ENCODE results near the gene NLRC5.

- no peak for TF ChIP-seq KLF17 (tag by site-specific recombination; IDR thresholded peaks at IDR 0.05)
- TF ChIP-seq ZBTB8A (tag by site-specific recombination; IDR thresholded peaks at IDR 0.05): peak; percentile 31; the same call in 1 of the 2 replicates
- TF ChIP-seq CTCF (tag by site-specific recombination; IDR thresholded peaks at IDR 0.05): 0 out of 2 replicates have a peak, but pooled peaks have one; percentile 14
- no peak for TF ChIP-seq ZNF626 (tag by site-specific recombination; IDR thresholded peaks at IDR 0.05)
- TF ChIP-seq SP7 (tag by site-specific recombination; IDR thresholded peaks at IDR 0.05): no peak
- no peak for TF ChIP-seq ZNF121 (tag by site-specific recombination; IDR thresholded peaks at IDR 0.05)
- no peak for TF ChIP-seq ZNF114 (tag by site-specific recombination; IDR thresholded peaks at IDR 0.05)
- no peak for TF ChIP-seq TRIM28 (IDR thresholded peaks at IDR 0.05; ENCODE audit: borderline replicate concordance, low read length)
- TF ChIP-seq ZEB2 (tag by site-specific recombination; IDR thresholded peaks at IDR 0.05): no peak
- no peak for TF ChIP-seq ZSCAN30 (tag by site-specific recombination; IDR thresholded peaks at IDR 0.05)
- no peak for TF ChIP-seq PRDM4 (tag by site-specific recombination; IDR thresholded peaks at IDR 0.05)
- no peak for TF ChIP-seq ZNF138 (tag by site-specific recombination; IDR thresholded peaks at IDR 0.05; ENCODE audit: borderline replicate concordance)
- no peak for TF ChIP-seq ZNF146 (tag by site-specific recombination; IDR thresholded peaks at IDR 0.05)
- TF ChIP-seq ZNF302 (tag by site-specific recombination; IDR thresholded peaks at IDR 0.05; ENCODE audit: low read depth): no peak
These were observed 102.8 kb downstream of the NLRC5 start, which contains the start of gene CPNE2 for GRCh38 chr16:57091975-57092785.
